Peyer's patch (tissue), 4 donors: Measurements from ENCODE around the gene KRI1.

Source experiments
- POLR2A ChIP-seq, 2 donors: fragments of 450-650 bp; IDR thresholded peaks; one replicate each; pipeline ENCODE4 v1.5.1; 2017; ENCODE audit warnings: antibody characterized with exemption in 2 of 2, mild to moderate bottlenecking in 2 of 2, moderate library complexity in 2 of 2
- TF ChIP-seq, protein P1 (sequence below), 6 experiments: fragments of 450-650 bp in 4 of 6; fragments of 200-600 bp in 2 of 6; sonication (generic) in 1 of 6; IDR thresholded peaks; one replicate each; pipeline ENCODE4 v1.5.1; 2017 to 2019; ENCODE audit warnings: antibody characterized with exemption in 6 of 6, mild to moderate bottlenecking in 3 of 6, moderate library complexity in 1 of 6

- TF ChIP-seq, protein P1, sequence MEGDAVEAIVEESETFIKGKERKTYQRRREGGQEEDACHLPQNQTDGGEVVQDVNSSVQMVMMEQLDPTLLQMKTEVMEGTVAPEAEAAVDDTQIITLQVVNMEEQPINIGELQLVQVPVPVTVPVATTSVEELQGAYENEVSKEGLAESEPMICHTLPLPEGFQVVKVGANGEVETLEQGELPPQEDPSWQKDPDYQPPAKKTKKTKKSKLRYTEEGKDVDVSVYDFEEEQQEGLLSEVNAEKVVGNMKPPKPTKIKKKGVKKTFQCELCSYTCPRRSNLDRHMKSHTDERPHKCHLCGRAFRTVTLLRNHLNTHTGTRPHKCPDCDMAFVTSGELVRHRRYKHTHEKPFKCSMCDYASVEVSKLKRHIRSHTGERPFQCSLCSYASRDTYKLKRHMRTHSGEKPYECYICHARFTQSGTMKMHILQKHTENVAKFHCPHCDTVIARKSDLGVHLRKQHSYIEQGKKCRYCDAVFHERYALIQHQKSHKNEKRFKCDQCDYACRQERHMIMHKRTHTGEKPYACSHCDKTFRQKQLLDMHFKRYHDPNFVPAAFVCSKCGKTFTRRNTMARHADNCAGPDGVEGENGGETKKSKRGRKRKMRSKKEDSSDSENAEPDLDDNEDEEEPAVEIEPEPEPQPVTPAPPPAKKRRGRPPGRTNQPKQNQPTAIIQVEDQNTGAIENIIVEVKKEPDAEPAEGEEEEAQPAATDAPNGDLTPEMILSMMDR (IDR thresholded peaks at IDR 0.05), result no peak
- TF ChIP-seq POLR2A (IDR thresholded peaks at IDR 0.05), result no peak
These were observed 44.2 kb downstream of the KRI1 start for GRCh38 chr19:10521461-10522171.
